ENCODE results near the gene TGFB2.

Gene TGFB2

GRCh38 chr1:218408942-218409341 lies 63.8 kb downstream of the TGFB2 start:
- Mint-ChIP-seq H3K9me3 (no peaks in the 10 kb centered on the region), H3K36me3 (peaks cover 6% of the 10 kb centered on the region), H3K4me3 (no peak overlapping the region), H3K27me3 (no peaks in the 10 kb centered on the region), H3K27ac (no peak overlapping the region), H3K4me1 (no peaks in the 10 kb centered on the region)
- no peak for ATAC-seq

GRCh38 chr1:218409946-218410510 lies 64.9 kb downstream of the TGFB2 start:
- ATAC-seq, result no peak
- no peak overlapping the region for H3K4me3 Mint-ChIP-seq
- no peaks in the 10 kb centered on the region for H3K4me1 Mint-ChIP-seq
- H3K36me3 Mint-ChIP-seq, result peaks cover 6% of the 10 kb centered on the region
- no peaks in the 10 kb centered on the region for H3K27me3 Mint-ChIP-seq
- no peak overlapping the region for H3K27ac Mint-ChIP-seq
- no peaks in the 10 kb centered on the region for H3K9me3 Mint-ChIP-seq

- Mint-ChIP-seq H3K4me3 (no peak overlapping the region), H3K4me1 (no peaks in the 10 kb centered on the region), H3K36me3 (peaks cover 3% of the 10 kb centered on the region), H3K27ac (no peak overlapping the region), H3K27me3 (no peaks in the 10 kb centered on the region), H3K9me3 (no peaks in the 10 kb centered on the region)
- no peak for ATAC-seq
Observed at GRCh38 chr1:218411101-218411500, 66.0 kb downstream of the TGFB2 start.

- Mint-ChIP-seq H3K27me3 (no peaks in the 10 kb centered on the region), H3K4me3 (no peak overlapping the region), H3K36me3 (peaks cover 12% of the 10 kb centered on the region), H3K9me3 (peaks cover 6% of the 10 kb centered on the region), H3K4me1 (no peaks in the 10 kb centered on the region), H3K27ac (no peak overlapping the region)
- ATAC-seq, result no peak
Observed at GRCh38 chr1:218412171-218412570, 67.0 kb downstream of the TGFB2 start.

- peaks cover 13% of the 10 kb centered on the region for H3K36me3 Mint-ChIP-seq
- H3K4me1 Mint-ChIP-seq, result no peaks in the 10 kb centered on the region
- no peak overlapping the region for H3K4me3 Mint-ChIP-seq
- no peak for ATAC-seq
- H3K27me3 Mint-ChIP-seq, result no peaks in the 10 kb centered on the region
- H3K27ac Mint-ChIP-seq, result no peak overlapping the region
- peaks cover 7% of the 10 kb centered on the region for H3K9me3 Mint-ChIP-seq
Observed at GRCh38 chr1:218413179-218413578, 68.0 kb downstream of the TGFB2 start.

GRCh38 chr1:218414060-218414728 lies 69.1 kb downstream of the TGFB2 start:
- no peak overlapping the region for H3K27ac Mint-ChIP-seq

GRCh38 chr1:218415726-218416125 lies 70.6 kb downstream of the TGFB2 start:
- Mint-ChIP-seq H3K27me3 (no peaks in the 10 kb centered on the region), H3K4me1 (no peaks in the 10 kb centered on the region), H3K27ac (no peak overlapping the region), H3K4me3 (no peak overlapping the region), H3K9me3 (peaks cover 7% of the 10 kb centered on the region), H3K36me3 (peaks cover 13% of the 10 kb centered on the region)
- no peak for ATAC-seq

More at GRCh38 chr1:218414060-218414728, 69.1 kb downstream of the TGFB2 start:
- Mint-ChIP-seq H3K4me1 (no peaks in the 10 kb centered on the region), H3K36me3 (peaks cover 13% of the 10 kb centered on the region), H3K27me3 (no peaks in the 10 kb centered on the region), H3K4me3 (no peak overlapping the region), H3K9me3 (peaks cover 7% of the 10 kb centered on the region)
- no peak for ATAC-seq

GRCh38 chr1:218421531-218421930 lies 76.4 kb downstream of the TGFB2 start:
- Mint-ChIP-seq H3K27ac (no peak overlapping the region), H3K4me1 (no peaks in the 10 kb centered on the region), H3K4me3 (no peak overlapping the region), H3K36me3 (peaks cover 8% of the 10 kb centered on the region), H3K27me3 (no peaks in the 10 kb centered on the region), H3K9me3 (peaks cover 7% of the 10 kb centered on the region)
- ATAC-seq, result no peak

- H3K4me1 Mint-ChIP-seq, result no peaks in the 10 kb centered on the region
- H3K4me3 Mint-ChIP-seq, result no peak overlapping the region
- no peaks in the 10 kb centered on the region for H3K36me3 Mint-ChIP-seq
- no peaks in the 10 kb centered on the region for H3K27me3 Mint-ChIP-seq
- no peaks in the 10 kb centered on the region for H3K9me3 Mint-ChIP-seq
- no peak for ATAC-seq
- no peak overlapping the region for H3K27ac Mint-ChIP-seq
Observed at GRCh38 chr1:218424502-218424901, 79.4 kb downstream of the TGFB2 start.

- Mint-ChIP-seq H3K36me3 (no peaks in the 10 kb centered on the region), H3K4me1 (no peaks in the 10 kb centered on the region), H3K9me3 (no peaks in the 10 kb centered on the region), H3K4me3 (no peak overlapping the region), H3K27me3 (no peaks in the 10 kb centered on the region), H3K27ac (no peak overlapping the region)
- ATAC-seq, result no peak
Observed at GRCh38 chr1:218425647-218426342, 80.7 kb downstream of the TGFB2 start.

- Mint-ChIP-seq H3K4me1 (no peaks in the 10 kb centered on the region), H3K27ac (no peak overlapping the region), H3K9me3 (no peaks in the 10 kb centered on the region), H3K4me3 (no peak overlapping the region), H3K36me3 (no peaks in the 10 kb centered on the region), H3K27me3 (no peaks in the 10 kb centered on the region)
- ATAC-seq, result no peak
Observed at GRCh38 chr1:218426343-218426657, 81.2 kb downstream of the TGFB2 start.

- no peaks in the 10 kb centered on the region for H3K36me3 Mint-ChIP-seq
- no peak overlapping the region for H3K27ac Mint-ChIP-seq
- H3K4me3 Mint-ChIP-seq, result no peak overlapping the region
- ATAC-seq, result no peak
- no peaks in the 10 kb centered on the region for H3K4me1 Mint-ChIP-seq
- no peaks in the 10 kb centered on the region for H3K9me3 Mint-ChIP-seq
- no peaks in the 10 kb centered on the region for H3K27me3 Mint-ChIP-seq
Observed at GRCh38 chr1:218429301-218429700, 84.2 kb downstream of the TGFB2 start.

GRCh38 chr1:218430346-218430745 lies 85.2 kb downstream of the TGFB2 start:
- H3K4me3 Mint-ChIP-seq, result no peak overlapping the region

GRCh38 chr1:218430822-218431221 lies 85.7 kb downstream of the TGFB2 start:
- no peaks in the 10 kb centered on the region for H3K36me3 Mint-ChIP-seq

More at GRCh38 chr1:218430346-218430745, 85.2 kb downstream of the TGFB2 start:
- no peak for ATAC-seq
- Mint-ChIP-seq H3K36me3 (no peaks in the 10 kb centered on the region), H3K27ac (no peak overlapping the region), H3K9me3 (no peaks in the 10 kb centered on the region), H3K4me1 (no peaks in the 10 kb centered on the region), H3K27me3 (no peaks in the 10 kb centered on the region)

GRCh38 chr1:218431476-218431875 lies 86.3 kb downstream of the TGFB2 start:
- no peak overlapping the region for H3K27ac Mint-ChIP-seq
- no peak overlapping the region for H3K4me3 Mint-ChIP-seq
- H3K4me1 Mint-ChIP-seq, result no peaks in the 10 kb centered on the region
- no peaks in the 10 kb centered on the region for H3K9me3 Mint-ChIP-seq
- H3K36me3 Mint-ChIP-seq, result no peaks in the 10 kb centered on the region
- ATAC-seq, result no peak
- H3K27me3 Mint-ChIP-seq, result no peaks in the 10 kb centered on the region

More at GRCh38 chr1:218430822-218431221, 85.7 kb downstream of the TGFB2 start:
- Mint-ChIP-seq H3K27me3 (no peaks in the 10 kb centered on the region), H3K27ac (no peak overlapping the region), H3K4me1 (no peaks in the 10 kb centered on the region), H3K9me3 (no peaks in the 10 kb centered on the region), H3K4me3 (no peak overlapping the region)
- ATAC-seq, result no peak

GRCh38 chr1:218433744-218434143 lies 88.6 kb downstream of the TGFB2 start:
- Mint-ChIP-seq H3K4me1 (no peaks in the 10 kb centered on the region), H3K27me3 (no peaks in the 10 kb centered on the region), H3K36me3 (no peaks in the 10 kb centered on the region), H3K4me3 (no peak overlapping the region), H3K9me3 (no peaks in the 10 kb centered on the region), H3K27ac (no peak overlapping the region)
- no peak for ATAC-seq

Data from stimulated activated memory B cell treated with anti-CD40 and anti-IgM and Interleukin-4, amounts not matched to agents 10 μg/mL and 1 μg/mL and 100 μg/mL, for 72 hours (primary cell).